ENCODE results near the gene KCNJ11.

DNA sequence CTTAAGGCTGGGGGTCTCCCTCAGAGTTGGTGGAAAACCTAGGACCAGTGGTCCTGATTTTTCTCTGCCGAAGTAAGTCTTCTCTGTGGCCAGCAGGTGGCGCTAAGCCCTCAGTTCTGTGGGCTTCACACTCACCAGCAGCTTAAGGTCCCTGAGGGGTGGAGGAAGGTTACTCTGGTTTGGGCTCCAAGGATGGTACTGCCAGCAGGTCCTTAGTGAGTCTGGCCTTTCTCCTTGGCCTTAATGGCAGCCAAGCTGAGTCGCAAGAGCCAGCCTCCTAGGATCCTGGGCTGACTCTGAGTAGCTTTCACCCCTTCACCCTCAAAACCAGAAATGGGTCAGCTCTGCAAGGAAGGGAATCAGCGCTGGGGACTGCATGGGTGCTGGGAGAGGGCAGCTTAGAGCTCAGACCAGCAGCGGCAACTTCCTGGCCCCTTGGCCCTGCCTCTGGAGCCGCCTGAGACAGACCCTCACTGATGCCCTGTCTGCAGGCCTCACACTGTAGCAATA, 4.4 kb downstream of the KCNJ11 start:
- TF ChIP-seq, protein P1, sequence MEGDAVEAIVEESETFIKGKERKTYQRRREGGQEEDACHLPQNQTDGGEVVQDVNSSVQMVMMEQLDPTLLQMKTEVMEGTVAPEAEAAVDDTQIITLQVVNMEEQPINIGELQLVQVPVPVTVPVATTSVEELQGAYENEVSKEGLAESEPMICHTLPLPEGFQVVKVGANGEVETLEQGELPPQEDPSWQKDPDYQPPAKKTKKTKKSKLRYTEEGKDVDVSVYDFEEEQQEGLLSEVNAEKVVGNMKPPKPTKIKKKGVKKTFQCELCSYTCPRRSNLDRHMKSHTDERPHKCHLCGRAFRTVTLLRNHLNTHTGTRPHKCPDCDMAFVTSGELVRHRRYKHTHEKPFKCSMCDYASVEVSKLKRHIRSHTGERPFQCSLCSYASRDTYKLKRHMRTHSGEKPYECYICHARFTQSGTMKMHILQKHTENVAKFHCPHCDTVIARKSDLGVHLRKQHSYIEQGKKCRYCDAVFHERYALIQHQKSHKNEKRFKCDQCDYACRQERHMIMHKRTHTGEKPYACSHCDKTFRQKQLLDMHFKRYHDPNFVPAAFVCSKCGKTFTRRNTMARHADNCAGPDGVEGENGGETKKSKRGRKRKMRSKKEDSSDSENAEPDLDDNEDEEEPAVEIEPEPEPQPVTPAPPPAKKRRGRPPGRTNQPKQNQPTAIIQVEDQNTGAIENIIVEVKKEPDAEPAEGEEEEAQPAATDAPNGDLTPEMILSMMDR (IDR thresholded peaks at IDR 0.05): peak; percentile 77 to 92 (median 87)
- TF ChIP-seq POLR2A (IDR thresholded peaks at IDR 0.05) (no peak), POLR2AphosphoS5 (IDR thresholded peaks at IDR 0.05; ENCODE audit: insufficient read depth in 1 of 2, low read depth in 1 of 2) (no peak)

All from vagina (tissue), 2 donors.